HG02938 (cell line): ENCODE results near the gene MYO5A.
"Not testable (repeated sequence)": the region's sequence is repeated elsewhere in the genome, so short reads cannot be mapped to it uniquely, and the experiment has no call there.

Experiments used
- ATAC-seq: cut with Tn5 transposase; IDR thresholded peaks from one replicate; pipeline ENCODE4 v1.9.1; 2021; ENCODE audit warnings: mild to moderate bottlenecking, moderate library complexity; ENCODE audit not compliant: unreplicated experiment

MYO5A gene

GRCh38 chr15:52509500-52510245, 19.0 kb downstream of the MYO5A start:
- ATAC-seq: no peak

GRCh38 chr15:52506549-52506948, 22.1 kb downstream of the MYO5A start:
- no peak for ATAC-seq

- no peak for ATAC-seq
Measured at GRCh38 chr15:52505151-52505550, 23.5 kb downstream of the MYO5A start.

GRCh38 chr15:52503788-52504496, 24.7 kb downstream of the MYO5A start:
- ATAC-seq: peak; percentile 68

- no peak for ATAC-seq
Measured at GRCh38 chr15:52502608-52503007, 26.1 kb downstream of the MYO5A start.

GRCh38 chr15:52499506-52499905, 29.2 kb downstream of the MYO5A start:
- no peak for ATAC-seq

- ATAC-seq: no peak
Measured at GRCh38 chr15:52498706-52499105, 30.0 kb downstream of the MYO5A start.

- no peak for ATAC-seq
Measured at GRCh38 chr15:52496776-52497470, 31.8 kb downstream of the MYO5A start.

- ATAC-seq: no peak
Measured at GRCh38 chr15:52496175-52496574, 32.5 kb downstream of the MYO5A start.

GRCh38 chr15:52495125-52495524, 33.6 kb downstream of the MYO5A start:
- no peak for ATAC-seq

GRCh38 chr15:52493968-52494367, 34.7 kb downstream of the MYO5A start:
- ATAC-seq: no peak

GRCh38 chr15:52492132-52492531, 36.5 kb downstream of the MYO5A start:
- no peak for ATAC-seq

GRCh38 chr15:52491472-52491871, 37.2 kb downstream of the MYO5A start:
- no peak for ATAC-seq

GRCh38 chr15:52489430-52489829, 39.2 kb downstream of the MYO5A start:
- ATAC-seq: not testable (repeated sequence)

GRCh38 chr15:52488830-52489229, 39.9 kb downstream of the MYO5A start:
- ATAC-seq: no peak

- ATAC-seq: no peak
Measured at GRCh38 chr15:52486003-52486996, 42.4 kb downstream of the MYO5A start.

- no peak for ATAC-seq
Measured at GRCh38 chr15:52485290-52485689, 43.4 kb downstream of the MYO5A start.

GRCh38 chr15:52483707-52484106, 45.0 kb downstream of the MYO5A start:
- no peak for ATAC-seq

GRCh38 chr15:52481915-52482314, 46.8 kb downstream of the MYO5A start:
- peak; percentile 98 for ATAC-seq

GRCh38 chr15:52480990-52481389, 47.7 kb downstream of the MYO5A start:
- no peak for ATAC-seq

GRCh38 chr15:52466716-52467115, 62.0 kb downstream of the MYO5A start:
- ATAC-seq: no peak
